Activated T-cell treated with anti-CD3 and anti-CD28 coated beads, Interleukin-2, amount 50 U/mL, for 48 hours (primary cell): Measurements from ENCODE around the gene PAX7.

Experiments
- DNase-seq, 2 experiments: peaks; one replicate each; pipeline ENCODE4 v3.0.0-alpha.2; 2020

The PAX7 gene

DNA sequence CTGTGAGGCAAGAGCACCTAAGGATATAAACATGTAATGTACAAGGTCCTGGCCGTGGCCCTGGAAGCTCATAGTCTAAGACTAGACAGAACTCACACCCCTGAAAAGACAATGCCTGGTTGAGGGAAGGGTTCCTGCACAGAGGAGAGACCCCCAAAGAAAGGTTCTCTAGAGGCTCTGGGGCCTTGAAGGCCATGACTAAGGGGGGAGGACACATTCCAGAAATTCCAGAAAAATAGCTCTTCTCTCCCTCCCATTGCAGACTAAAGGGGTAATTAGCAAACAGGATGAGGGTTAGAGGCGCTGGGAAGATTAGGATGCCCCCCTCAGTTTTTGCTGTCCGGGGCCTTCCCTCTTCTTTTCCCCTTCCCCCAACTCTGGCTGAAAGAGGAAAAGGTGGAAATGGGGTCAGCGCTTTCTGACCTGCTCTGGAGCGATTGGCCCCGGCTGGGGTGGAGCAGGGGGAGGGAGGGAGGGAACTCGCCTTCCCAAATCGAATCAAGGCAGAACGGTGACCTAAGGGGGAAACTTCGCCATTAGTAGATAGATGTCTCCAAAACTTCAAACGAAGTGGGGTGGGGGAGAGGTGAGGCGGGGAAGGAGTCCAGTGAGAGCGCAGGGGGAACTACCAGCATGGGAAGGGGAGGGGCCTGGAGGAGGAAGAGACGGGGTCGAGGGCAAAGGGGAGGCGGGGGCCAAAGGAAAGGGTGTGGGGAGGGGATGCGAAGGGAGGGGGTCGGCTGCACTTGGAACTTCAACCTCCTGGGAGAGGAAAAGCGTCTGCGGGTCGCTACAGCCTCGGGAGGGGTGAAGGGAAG is 11.8 kb downstream of the PAX7 start:
- no peak for DNase-seq

DNA sequence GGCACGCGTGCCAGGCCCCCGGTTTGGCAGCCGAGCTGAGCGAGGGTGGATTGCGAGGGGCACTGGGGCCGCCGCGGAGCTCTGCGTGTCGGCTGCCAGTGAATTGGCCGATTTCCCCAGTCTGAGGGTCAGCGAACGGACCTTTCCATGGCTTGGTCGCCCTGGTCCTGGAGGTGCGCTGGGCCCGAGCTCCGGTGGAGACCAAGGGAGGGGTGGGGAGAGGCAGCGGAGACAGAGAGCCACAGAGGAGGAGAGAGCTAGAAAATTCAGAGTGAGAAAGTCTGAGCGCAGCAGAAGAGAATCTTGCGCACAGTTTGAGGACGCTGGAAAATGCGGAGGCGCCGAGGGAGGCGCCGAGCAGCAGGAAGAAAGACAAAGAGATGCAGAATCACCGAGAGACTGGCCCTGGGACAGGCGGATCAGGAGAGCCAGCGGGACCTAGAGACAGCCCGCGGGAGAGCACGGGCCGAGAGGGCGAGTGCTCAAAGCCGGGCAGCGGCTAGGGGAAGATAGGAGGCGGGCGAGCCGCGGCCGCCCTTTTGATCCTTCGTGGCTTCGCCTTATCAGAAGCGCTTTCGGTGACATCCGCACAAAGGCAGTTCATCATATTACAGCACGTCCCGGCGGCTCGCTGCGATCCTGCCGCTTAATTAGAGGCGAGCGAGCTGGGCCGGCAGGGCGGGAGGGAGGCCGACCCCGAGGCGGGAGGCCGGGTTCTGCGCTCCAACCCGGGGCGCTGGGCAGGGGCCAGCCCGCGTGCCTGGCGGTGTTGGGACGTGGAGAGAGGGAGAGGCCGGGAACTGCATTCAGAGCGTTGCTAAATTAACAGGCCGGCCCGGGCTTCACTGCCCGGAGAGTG is 12.7 kb downstream of the PAX7 start:
- no peak for DNase-seq

GRCh38 chr1:18644013-18644399 is 13.4 kb downstream of the PAX7 start:
- no peak for DNase-seq

DNA sequence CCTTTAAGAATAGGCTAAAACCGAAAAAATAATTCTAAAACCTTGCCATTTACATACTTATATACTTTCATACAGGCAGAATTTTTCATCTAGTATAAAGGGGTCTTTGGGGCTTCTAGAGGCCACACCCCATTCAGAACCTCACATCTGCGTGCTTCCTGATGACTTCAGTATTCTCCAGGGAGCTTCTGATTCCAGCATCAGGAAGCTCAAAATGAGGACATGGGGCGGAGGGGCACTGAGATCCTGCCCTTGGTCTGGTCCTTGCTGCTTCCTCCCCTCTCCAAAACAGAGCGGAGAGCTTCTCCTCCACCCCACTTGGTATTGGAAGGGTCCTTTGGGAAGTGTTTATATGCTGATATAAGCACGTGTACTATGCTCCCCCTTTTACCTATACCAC is 13.8 kb downstream of the PAX7 start:
- no peak for DNase-seq

DNA sequence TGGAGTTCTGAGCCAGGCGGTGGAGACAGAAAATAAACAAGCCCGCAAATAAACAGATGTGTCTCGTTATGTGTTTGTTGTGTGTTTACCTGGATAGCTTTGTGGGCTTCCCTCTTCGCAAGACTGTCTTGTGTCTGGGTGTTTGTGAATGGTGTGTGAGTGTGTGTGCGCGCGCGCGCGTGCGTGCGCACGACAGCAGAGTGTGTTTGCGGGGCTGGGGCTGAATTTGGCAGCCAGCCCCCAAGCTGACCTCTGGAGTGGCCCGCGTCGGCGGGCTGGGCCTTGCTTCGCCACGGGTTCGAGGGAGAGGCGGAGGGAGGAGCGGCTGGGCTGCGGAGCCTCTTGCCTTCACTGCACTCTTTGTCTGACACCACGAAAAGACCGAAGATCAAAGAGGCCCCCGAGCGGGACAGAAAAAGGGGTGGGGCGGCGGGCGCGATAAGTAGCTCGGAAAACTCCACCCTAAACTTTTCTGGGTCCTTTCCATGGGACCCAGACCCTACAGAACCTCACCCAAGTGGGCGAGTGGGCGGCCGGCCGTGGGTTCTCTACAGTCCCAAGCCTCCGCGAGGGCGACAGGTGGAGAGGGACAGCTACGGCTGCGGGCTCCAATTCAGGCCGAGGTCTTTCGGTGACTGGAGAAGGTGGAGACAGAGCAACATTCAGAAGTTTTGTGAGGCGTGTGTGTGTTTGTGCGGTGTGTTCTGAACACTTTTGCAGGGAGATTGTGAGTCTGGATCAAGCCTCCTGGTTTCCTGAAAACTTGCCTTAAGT is 14.5 kb downstream of the PAX7 start:
- no peak for DNase-seq

DNA sequence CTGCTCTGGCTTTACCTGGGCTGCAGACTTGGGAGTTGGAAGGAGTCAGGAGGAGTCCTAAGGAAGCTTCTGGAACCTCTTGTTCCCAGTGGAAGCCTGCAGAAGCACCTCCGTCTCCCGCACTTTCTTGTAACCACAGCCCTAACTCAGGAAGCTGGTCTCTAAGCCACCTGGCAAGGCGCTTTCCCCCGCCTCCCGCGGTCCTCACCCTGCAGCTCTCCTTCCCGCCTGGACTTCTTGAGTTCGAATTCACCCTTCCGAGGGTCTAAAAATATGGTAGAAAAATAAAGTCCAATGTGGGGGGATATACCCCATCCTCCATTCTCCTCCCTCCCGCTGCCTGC is 15.1 kb downstream of the PAX7 start:
- no peak for DNase-seq

- DNase-seq = no peak
Observed at GRCh38 chr1:18646091-18646785, 15.6 kb downstream of the PAX7 start.

DNA sequence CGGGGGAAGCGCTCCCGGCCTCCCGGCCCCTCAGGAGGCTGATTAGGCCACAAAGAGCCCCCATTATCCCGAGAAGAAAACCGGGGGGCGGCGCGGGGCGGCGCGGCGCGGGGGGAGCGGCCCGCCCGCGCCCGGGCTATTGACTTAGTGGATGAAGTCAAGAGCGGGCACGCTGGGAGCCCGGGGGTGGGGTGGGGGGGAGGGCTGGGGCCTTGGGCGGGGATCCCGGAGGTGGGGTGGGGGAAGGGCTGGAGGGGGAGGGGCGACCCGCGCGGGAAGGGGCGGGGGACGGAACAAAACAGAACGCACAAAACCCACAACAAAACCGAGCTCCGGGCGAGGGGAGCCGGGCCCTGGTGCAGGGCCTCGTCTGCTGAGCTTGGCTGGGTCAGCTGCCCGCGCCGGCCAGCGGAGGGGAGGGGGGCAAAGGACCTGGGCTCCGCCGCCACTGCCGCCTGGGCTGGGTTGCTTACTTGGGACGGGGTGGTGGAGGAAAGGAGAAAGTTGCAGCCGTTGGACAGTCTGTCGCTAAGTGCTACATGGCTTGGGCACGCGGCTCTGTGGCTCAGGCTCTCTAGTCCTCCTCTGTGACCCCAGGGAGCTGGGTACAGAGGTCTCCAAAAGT is 16.3 kb downstream of the PAX7 start:
- DNase-seq = no peak

DNA sequence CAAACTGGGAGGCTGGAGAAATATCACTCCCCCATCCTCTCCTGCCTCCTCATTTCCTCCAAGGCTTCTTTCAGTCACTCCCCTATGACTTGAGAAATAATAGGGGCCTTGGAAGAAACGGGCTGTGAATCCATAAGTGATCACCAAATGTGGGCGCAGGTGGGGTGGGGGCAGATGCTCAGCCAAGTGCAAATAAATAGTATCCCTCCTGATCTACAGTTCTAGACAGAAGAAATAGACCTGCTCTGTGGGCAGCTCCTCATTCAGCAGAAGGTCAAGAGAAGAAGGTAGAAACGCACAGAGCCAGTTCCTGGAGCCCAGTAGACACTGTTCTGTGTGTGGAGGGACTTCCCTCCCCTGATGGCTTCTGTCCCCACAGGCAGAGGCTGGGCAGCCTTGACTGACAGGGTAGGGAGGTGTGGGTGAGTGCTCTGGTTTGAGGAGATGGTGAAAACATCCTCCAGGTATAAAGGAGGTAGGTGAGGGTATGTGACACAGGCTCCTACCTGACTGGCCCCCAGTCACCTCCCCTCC is 17.1 kb downstream of the PAX7 start:
- DNase-seq = no peak

DNA sequence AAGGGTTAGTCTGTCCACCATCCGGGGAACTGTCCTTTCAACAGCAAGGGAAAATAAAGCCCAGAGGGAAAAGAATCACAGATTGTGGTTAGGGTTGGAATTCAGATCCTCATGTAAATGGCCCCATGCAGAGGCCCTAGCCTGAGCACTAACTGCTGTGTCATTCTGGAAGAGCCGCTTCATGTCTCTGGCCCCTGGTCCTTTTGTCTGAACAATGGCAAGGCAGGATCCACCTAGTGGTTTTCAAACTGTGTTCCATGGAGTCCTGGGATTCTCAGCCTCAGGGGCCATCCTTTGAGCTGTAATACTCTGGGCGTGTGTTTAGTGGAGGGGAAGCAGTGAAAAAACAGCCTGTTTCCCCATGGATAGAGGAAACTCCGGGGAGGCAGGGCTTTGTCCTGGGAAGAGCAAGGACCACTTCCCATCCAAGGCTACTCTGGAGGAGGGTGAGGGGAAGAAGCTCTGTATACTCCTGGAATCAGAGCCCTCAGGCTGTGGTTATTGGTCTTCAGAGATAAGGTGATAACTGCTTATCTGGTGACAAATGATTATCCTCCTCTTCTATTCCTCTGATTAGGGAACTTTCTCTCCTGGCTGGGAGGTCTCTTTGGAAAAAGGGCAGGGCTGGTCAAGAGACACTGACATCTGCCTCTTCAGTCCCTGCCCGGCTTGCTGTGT is 19.2 kb downstream of the PAX7 start:
- DNase-seq = no peak

DNA sequence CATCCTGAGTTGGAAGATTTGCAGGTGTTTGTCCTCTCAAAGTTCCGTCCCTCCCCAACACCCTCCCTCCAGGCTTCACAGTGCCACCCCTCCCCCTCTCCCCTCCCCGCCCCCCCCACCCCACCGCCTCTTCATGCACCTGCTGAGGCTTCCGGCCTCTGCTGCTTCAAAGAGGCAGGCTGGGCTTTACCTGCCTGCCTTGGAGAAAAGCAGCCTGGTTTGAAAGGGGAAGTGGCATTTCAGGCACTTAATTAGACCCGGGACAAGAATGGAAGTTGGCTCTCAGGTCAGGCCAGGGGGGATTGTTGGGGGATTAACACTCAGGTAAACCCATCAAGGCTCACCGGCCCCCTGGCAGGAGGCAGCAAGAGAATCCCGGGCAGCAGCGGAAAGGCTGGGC is 21.1 kb downstream of the PAX7 start:
- DNase-seq = no peak

- DNase-seq = no peak
Observed at GRCh38 chr1:18652791-18653190, 22.1 kb downstream of the PAX7 start.

- no peak for DNase-seq
Observed at GRCh38 chr1:18653367-18653766, 22.7 kb downstream of the PAX7 start.

- no peak for DNase-seq
Observed at GRCh38 chr1:18653916-18654315, 23.3 kb downstream of the PAX7 start.

GRCh38 chr1:18654599-18654998 is 24.0 kb downstream of the PAX7 start:
- DNase-seq = no peak

- no peak for DNase-seq
Observed at GRCh38 chr1:18657506-18658201, 27.0 kb downstream of the PAX7 start.

DNA sequence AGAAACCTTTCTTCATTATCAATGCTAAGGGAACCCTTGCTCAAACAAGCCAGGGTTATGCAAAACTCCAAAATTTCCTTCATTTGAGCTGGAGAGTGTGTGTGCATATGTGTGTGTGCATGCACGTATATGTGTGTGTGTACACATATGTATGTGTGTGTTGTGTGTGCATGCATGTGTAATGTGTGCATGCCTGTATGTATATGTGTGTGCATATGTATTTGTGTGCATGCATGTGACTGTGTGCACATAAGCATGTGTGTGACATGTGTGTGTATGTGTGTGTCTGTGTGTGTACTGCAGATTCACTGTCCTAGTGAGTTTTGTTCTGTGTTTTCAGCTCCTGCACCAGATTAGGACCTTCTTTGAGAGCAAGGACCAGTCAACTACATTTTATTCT is 28.2 kb downstream of the PAX7 start:
- no peak for DNase-seq

- DNase-seq = no peak
Observed at GRCh38 chr1:18661404-18662285, 31.0 kb downstream of the PAX7 start.

GRCh38 chr1:18662286-18662639 is 31.6 kb downstream of the PAX7 start:
- DNase-seq = no peak

- DNase-seq = no peak
Observed at GRCh38 chr1:18666317-18666920, 35.8 kb downstream of the PAX7 start.
